GM08714 (cell line): ENCODE data around the gene PPP1R15B.

ENCODE experiments used
- H3K4me3 ChIP-seq: fragments of 200-500 bp; sonication (Bioruptor generic); 2 replicates; pipeline ENCODE4 v1.5.1; 2014; ENCODE audit warnings: mild to moderate bottlenecking, low read length, inconsistent platforms
- ZNF274 ChIP-seq: IDR thresholded peaks from 2 replicates; pipeline ENCODE4 v1.6.1; 2012; ENCODE audit warnings: mild to moderate bottlenecking, low read depth, low read length

PPP1R15B gene

DNA sequence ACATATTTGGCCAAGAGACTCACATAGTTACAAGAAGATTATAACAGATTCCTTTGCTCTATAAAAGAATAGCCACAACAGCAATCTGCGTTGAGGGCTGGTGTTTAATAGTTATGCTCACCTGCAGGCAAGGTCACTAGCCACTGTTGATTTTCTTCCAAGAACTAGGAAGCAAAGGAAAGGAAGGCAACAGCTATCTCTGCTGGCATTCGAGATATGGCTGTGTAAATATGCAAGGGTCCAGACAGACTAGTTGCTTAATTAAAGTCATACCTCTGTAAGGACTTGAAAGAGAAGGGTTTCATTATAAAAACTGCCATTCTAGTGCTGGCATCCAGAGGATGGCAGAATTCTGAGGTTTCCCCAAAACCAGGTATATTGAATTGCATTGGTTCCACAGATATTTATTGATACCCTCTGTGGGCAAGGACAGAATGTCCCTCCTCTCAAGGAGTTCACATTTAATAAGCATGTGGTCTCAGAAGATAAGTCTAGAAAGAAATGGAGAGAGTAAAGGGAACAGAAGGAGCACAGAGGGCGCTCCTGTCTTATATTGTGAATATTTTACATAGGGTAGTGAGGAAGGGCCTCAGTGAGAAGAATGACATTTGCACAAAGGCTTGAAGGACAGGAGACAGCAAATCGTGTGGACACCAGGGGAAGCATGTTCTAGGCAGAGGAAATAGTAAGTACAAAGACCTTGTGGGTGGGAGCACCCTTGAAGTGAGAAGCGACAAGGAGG is 28.3 kb downstream of the PPP1R15B start:
- TF ChIP-seq ZNF274, result no peak
- H3K4me3 ChIP-seq, result no peak overlapping the region

DNA sequence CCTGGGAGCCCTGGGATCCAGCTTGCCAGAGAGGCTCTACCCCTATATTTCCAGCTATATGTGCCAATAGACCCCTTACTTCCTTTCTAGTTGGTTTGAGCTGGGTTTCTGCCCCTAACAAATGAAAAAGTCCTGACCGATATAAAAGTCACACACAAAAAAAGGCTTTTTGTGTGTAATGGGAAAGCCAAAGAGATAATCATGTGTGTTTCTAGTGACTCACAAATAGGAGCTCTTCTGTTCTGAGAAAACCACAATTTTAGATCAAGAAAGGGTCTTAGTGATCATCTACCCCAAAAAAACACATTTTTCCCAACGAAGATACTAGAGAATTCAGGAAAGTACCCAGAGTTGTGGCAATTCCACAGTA is 28.9 kb downstream of the PPP1R15B start:
- no peak for TF ChIP-seq ZNF274
- no peak overlapping the region; the same call in 1 of the 2 replicates for H3K4me3 ChIP-seq

DNA sequence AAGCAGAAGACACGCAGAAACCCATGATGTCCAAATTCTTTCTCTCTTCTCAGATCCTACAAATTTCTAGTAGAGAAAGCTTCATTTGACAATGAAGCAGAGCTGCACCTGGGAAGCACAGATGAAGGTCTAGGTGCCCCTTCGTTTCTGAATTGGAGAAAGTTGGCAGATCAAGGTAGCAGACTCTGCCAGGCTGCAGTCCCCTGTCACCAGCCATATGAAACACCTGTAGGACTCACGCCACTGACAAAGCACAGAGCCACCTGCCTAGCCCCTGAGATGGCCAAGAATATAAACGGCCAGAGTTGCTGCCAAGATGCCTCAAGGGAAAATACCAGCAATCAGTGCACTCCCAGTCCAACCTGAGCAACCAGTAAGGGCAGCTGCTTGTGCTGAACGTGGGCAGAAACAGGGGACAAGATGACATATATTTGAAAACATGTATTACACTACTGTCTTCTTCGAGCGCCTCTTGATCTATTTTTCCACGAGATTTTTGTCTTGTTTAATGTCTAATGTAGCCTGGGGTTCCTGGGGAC is 31.3 kb downstream of the PPP1R15B start:
- TF ChIP-seq ZNF274, result no peak
- no peak overlapping the region for H3K4me3 ChIP-seq

DNA sequence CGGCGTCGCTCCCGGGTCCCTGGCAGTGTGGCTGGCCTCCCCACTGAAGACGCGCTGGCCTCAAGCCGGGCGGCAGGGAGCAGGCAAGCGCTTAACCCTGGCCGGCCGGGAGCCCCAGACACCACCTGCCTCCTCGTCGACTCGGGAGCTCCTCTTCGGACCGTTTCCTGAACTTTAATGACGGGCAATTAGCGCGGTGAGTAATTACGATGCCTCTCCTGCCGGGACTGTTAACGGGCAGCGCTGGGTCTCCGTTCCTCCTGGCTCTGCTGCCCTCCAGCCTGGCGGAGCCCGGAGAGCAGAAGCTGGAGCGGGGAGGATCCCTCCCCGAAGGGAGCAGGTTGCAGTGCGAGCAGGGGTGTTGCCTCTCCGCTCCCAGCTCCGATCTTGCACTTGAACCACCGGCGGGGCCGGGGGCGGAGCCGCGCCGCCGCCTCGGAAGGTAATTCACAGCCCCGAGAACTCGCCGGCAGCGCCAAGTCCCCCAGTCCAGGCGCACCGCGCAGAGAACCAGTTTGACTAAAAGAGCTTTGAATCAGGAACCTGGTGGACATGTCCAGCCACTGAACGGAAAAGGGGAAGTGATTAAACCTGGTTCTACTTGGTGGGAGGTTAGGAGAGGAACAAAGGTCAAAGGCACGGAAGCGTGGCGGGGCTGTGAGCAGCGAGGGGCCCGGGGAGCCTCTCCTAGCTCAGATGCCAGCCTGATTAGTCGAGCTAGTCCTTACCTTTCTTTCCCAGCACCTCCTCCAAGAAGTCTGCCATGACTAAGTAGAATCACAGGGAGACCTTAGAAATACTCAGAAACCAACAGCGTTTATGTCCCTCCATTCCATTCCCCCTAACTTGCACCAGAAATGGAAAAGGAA is 33.6 kb downstream of the PPP1R15B start:
- TF ChIP-seq ZNF274, result no peak
- H3K4me3 ChIP-seq, result peak overlapping the region; percentile 30; the same call in 1 of the 2 replicates

DNA sequence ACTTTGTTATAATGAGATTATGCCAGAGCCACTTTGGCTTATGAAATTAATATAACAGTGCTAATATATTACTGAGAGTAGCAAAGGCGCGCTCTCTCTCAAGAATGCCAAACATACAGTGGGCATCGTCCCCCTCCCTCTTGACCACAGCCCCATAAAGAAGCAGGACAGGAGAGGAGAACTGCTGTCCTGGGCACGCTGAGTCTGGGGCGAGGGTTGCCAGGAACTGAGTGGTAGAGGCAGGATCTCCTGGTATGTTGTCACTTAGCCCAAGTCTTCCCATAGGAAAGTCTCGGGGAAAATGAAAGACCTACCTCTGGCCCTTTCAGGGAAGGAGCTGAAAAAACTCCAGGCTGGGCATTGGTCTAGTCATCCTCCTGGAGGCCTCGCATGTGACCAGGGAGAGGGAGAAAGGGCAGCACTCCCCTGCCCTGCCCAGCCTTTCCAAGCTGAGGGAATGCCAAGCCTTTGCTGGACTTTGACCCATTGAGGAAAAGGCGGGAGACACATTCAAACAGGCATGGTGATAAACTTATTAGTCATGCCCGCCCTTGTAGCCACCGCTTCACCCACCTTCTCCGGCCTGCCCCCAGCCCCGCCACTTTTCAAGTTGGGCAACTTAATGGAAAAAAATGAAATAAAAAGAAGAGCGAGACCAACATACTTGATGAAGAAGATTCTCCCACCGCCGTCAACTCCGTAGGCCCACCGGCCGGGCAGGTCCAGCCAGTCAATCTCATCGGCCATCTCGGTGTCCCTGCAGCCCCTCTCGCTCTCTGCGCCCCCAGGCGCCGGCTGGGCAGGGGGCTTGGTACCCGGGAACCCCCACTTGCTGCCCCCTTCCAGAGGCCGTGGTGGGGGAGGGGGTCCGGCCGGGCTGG is 34.5 kb downstream of the PPP1R15B start:
- H3K4me3 ChIP-seq, result peak overlapping the region; percentile 30; the same call in 1 of the 2 replicates
- no peak for TF ChIP-seq ZNF274

DNA sequence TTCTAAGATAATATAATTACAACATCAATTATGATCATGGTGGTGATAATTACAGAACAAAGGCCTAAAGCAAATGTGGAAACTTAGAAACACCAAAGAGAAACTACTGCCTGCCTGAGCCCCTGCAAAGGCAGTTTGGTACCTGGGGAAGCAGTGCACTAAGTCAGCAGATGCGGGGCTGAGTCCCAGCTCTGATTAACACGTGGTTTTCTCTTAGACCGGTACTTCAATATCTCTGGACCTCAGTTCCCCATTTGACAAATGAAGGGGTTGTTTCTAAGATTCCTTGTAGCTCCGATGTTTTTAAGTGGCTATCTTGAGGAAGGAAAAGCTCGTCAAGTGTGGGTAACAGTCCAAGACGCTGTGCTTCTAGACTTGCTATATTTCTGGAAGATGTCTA is 35.2 kb downstream of the PPP1R15B start:
- no peak overlapping the region for H3K4me3 ChIP-seq
- TF ChIP-seq ZNF274, result no peak

DNA sequence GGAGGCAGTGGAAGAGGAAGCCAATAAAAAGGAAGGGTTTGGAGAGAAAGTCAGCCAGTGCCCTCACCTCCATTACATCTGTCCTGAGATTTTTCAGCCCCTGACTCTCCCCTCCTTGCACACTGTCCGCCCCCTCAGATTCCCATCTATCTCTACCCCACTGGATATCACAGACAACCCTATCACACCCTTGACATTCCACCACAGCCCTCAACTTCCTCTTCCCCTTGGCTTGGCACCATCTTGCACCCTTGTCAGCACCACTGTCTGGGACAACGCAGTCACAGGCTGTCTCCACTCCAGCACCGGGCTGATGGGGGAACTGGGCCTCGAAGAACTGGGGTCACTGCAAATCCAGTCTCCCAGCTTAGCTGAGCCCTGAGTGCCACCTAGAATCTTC is 37.7 kb downstream of the PPP1R15B start:
- TF ChIP-seq ZNF274, result no peak
- H3K4me3 ChIP-seq, result no peak overlapping the region

DNA sequence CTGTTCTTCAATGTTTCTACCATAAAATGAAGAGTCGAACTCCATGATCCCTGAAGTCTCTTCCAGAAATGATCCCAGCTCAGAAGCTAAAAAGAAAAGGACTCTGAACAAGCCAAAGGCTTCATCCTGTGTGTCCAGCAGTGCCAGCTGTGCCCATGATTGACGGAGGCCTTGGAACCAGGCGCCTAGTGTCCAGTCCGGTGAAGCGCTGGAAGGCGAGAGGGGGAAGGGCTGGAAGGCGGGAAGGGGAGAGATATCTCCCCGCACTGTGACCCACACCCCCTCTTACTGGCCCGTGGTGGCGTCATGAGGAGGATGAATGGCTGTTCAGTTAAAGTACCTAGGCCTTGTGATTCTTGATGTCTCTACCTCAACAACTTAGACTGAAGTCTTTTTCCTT is 41.4 kb downstream of the PPP1R15B start:
- no peak for TF ChIP-seq ZNF274
- H3K4me3 ChIP-seq, result no peak overlapping the region

DNA sequence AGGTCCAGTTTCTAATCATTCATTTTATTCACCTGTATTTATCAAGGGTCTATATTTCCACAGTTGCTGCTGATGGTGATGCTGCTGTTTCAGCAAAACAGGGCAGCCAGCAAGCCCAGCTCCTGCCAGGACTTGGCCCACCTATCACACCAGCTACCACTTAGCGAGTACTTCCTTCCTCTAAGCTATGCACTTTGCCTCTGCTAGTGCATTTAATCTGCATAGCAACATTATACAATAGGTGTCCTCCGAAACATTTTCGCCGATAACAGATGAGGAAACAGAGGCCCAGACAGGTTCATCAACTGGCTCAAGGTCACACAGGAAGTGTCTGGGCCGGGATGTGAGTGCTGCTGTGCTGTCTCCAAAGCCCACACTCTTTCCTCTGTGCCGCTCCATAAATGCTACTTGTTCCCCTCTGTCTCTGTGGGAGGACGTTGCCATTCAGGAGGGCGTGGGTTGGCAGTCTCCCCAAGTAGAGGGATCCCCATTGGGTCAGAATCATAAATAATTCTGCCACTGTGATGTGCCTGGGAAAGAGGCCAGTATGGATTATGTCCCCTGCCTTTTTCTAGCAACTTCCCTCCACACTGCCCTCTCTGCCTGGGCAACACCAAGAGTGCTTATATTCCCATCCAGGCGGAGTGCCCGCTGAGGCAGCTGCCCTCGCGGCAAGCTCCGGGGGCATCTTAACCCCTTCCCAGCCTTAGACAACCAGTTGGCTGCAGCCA is 42.5 kb downstream of the PPP1R15B start:
- TF ChIP-seq ZNF274, result no peak
- H3K4me3 ChIP-seq, result no peak overlapping the region

DNA sequence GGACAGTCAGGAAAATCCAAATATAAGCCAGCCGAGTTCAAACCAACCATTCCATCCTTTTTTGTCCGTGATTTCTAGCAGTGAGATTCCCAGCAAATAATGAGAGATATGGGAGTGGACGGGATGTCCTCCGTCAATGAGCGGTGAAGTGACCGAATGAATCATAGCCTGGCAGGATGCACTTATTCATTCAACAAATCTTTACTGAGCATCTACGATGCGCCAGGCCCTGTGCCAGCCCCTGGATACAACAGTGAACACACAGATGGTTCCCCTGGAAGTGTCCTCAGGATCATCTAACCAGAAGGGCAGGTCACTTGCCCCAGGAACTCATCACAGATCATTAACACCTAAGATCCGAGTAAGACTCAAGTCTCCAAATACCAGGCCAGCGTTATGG is 43.7 kb downstream of the PPP1R15B start:
- no peak for TF ChIP-seq ZNF274
- H3K4me3 ChIP-seq, result no peak overlapping the region

DNA sequence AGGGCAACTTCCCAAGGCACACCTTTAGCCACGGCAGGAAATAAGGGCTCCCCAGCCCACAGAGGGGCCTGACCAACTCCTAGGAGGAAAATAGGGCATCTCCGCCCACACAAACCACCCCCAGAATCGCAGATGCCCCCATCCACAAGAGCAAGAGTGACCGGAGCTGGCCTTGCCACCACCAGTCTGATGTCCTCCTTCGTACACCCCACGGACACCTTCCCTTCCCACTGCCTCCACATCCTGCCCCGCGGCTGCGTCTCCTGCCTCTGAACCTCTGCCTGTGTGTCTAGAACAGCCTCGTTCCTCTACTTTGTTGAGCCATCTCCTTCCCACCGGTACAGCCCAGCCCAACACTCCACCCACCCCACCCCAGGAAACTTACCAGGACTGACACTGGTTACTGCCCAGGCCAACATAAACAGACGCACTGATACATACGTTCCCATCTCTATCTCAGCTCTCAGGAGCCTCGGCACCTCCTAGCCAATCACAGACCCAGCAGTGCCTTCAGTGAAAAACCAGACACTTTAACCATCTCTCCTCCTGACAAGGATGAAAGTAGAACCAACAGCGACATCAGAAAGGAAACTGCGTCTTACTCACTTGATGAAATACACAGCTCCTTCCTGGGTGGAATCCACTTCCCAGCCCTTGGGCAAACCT is 44.3 kb downstream of the PPP1R15B start:
- H3K4me3 ChIP-seq, result no peak overlapping the region
- no peak for TF ChIP-seq ZNF274

DNA sequence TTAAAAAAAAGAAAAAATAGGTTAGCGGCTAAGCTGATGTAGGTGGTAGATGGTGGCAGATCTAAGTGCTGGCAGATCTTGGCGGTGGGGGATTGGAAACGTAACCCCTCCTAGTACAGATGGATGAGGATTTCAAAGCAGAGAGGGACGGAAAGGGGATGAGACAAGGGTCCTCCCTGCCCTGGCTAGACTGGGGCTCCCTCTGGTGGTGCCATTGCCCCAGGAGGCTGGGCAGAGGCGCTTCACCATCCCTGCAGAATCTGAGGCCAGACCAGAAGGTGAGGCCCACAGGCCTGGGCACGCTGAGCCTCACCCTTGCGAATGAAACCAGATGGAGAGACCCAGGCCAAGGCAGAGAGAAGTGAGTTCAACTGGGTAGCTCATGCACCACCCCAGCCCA is 44.9 kb downstream of the PPP1R15B start:
- TF ChIP-seq ZNF274, result no peak
- no peak overlapping the region for H3K4me3 ChIP-seq
